ENCODE measurements around the gene UNC80. TPM values are rescaled to one million over a fixed set of nuclear protein-coding genes. Genes with fewer than 3 reads are reported as not detected.

The UNC80 gene
- total RNA-seq, 1 experiment from 2014 or later = 0.48 TPM

GRCh38 chr2:209901172-209901571, 129.5 kb downstream of the UNC80 start:
- CTCF ChIA-PET = no interaction called here
- H3K36me3 Mint-ChIP-seq = peaks cover 4% of the 10 kb centered on the region; the same call in 1 of the 2 replicates
- TF ChIP-seq CBFB (CRISPR knock-in tag; IDR thresholded peaks at IDR 0.05; ENCODE audit: low read depth) (no peak), OVOL2 (CRISPR knock-in tag; IDR thresholded peaks at IDR 0.05; ENCODE audit: borderline replicate concordance) (no peak)
- peaks cover 25% of the 10 kb centered on the region for H3K9me3 Mint-ChIP-seq
- DNase-seq (ENCODE audit: low spot score) (no peak), ATAC-seq (no peak)
- H3K27me3 Mint-ChIP-seq (ENCODE audit: low read depth) = no peaks in the 10 kb centered on the region; the same call in 1 of the 2 replicates
- H3K4me1 Mint-ChIP-seq = peaks cover 4% of the 10 kb centered on the region; the same call in 1 of the 2 replicates
- POLR2A ChIA-PET = no interaction called here
- no peak overlapping the region for H3K27ac Mint-ChIP-seq
- H3K4me3 Mint-ChIP-seq = no peak overlapping the region

GRCh38 chr2:209905691-209906090, 134.1 kb downstream of the UNC80 start:
- H3K4me3 Mint-ChIP-seq = no peak overlapping the region
- H3K36me3 Mint-ChIP-seq = peaks cover 4% of the 10 kb centered on the region
- H3K27ac Mint-ChIP-seq = no peak overlapping the region
- POLR2A ChIA-PET = no interaction called here
- DNase-seq (ENCODE audit: low spot score) (no peak), ATAC-seq (no peak)
- no peaks in the 10 kb centered on the region; the same call in 1 of the 2 replicates for H3K27me3 Mint-ChIP-seq (ENCODE audit: low read depth)
- CTCF ChIA-PET = no interaction called here
- H3K4me1 Mint-ChIP-seq = peaks cover under 1% of the 10 kb centered on the region; the same call in 1 of the 2 replicates
- peaks cover 49% of the 10 kb centered on the region for H3K9me3 Mint-ChIP-seq
- TF ChIP-seq CREM (CRISPR knock-in tag; IDR thresholded peaks at IDR 0.05) = no peak
- TF ChIP-seq E2F5 (CRISPR knock-in tag; IDR thresholded peaks at IDR 0.05) = no peak
- no peak for TF ChIP-seq GTF2I (CRISPR knock-in tag; conservative IDR thresholded peaks at IDR 0.05)
- no peak for TF ChIP-seq ATF3 (CRISPR knock-in tag; conservative IDR thresholded peaks at IDR 0.05)
- no peak for TF ChIP-seq ZNF396 (CRISPR knock-in tag; IDR thresholded peaks at IDR 0.05; ENCODE audit: borderline replicate concordance)
- no peak for TF ChIP-seq CREB1 (CRISPR knock-in tag; IDR thresholded peaks at IDR 0.05)
- TF ChIP-seq NFYB (CRISPR knock-in tag; conservative IDR thresholded peaks at IDR 0.05; ENCODE audit: low read depth) = no peak
- TF ChIP-seq FOXP4 (CRISPR knock-in tag; IDR thresholded peaks at IDR 0.05) = no peak
- TF ChIP-seq ATF6 (CRISPR knock-in tag; IDR thresholded peaks at IDR 0.05) = no peak
- no peak for TF ChIP-seq MXD4 (CRISPR knock-in tag; IDR thresholded peaks at IDR 0.05; ENCODE audit: borderline replicate concordance)
- TF ChIP-seq TP53 (CRISPR knock-in tag; IDR thresholded peaks at IDR 0.05) = no peak
- no peak for TF ChIP-seq ATF2 (CRISPR knock-in tag; IDR thresholded peaks at IDR 0.05; ENCODE audit: borderline replicate concordance, low read depth)
- TF ChIP-seq HMGA2 (CRISPR knock-in tag; IDR thresholded peaks at IDR 0.05) = no peak
- TF ChIP-seq FOXJ3 (CRISPR knock-in tag; IDR thresholded peaks at IDR 0.05; ENCODE audit: borderline replicate concordance) = no peak
- TF ChIP-seq SMAD3 (CRISPR knock-in tag; IDR thresholded peaks at IDR 0.05; ENCODE audit: borderline replicate concordance) = no peak
- no peak for TF ChIP-seq ETV6 (CRISPR knock-in tag; IDR thresholded peaks at IDR 0.05)
- no peak for TF ChIP-seq ZNF532 (CRISPR knock-in tag; IDR thresholded peaks at IDR 0.05; ENCODE audit: borderline replicate concordance)

Data from WTC11 (cell line).